GM18861 (cell line): ENCODE results near the gene TRIM68.

ENCODE experiments used
- ATAC-seq: cut with Tn5 transposase; IDR thresholded peaks from one replicate; pipeline ENCODE4 v1.9.1; 2021; ENCODE audit not compliant: unreplicated experiment

Gene TRIM68

GRCh38 chr11:4607781-4608666, at the start of gene TRIM68:
Gene TRIM68 (minus strand): TSS chr11:4608231. CDS start chr11:4605504, 2,727 bp downstream.
- ATAC-seq, result peak; percentile 99

GRCh38 chr11:4654635-4655369, 46.8 kb upstream of the TRIM68 start:
- no peak for ATAC-seq

GRCh38 chr11:4647766-4648165, 39.7 kb upstream of the TRIM68 start:
- ATAC-seq, result no peak

GRCh38 chr11:4645974-4646373, 37.9 kb upstream of the TRIM68 start:
- no peak for ATAC-seq

- no peak for ATAC-seq
Observed at GRCh38 chr11:4644233-4644632, 36.2 kb upstream of the TRIM68 start.

- ATAC-seq, result no peak
Observed at GRCh38 chr11:4643682-4644081, 35.7 kb upstream of the TRIM68 start, which contains the start of gene OR51E1. Gene OR51E1 (plus strand): TSS chr11:4643982. CDS start chr11:4652527, 8,545 bp downstream.

GRCh38 chr11:4643076-4643475, 35.0 kb upstream of the TRIM68 start:
- ATAC-seq, result no peak

GRCh38 chr11:4642043-4642442, 34.0 kb upstream of the TRIM68 start:
- ATAC-seq, result no peak

- ATAC-seq, result no peak
Observed at GRCh38 chr11:4641501-4641900, 33.5 kb upstream of the TRIM68 start.

GRCh38 chr11:4639931-4640330, 31.9 kb upstream of the TRIM68 start:
- no peak for ATAC-seq

GRCh38 chr11:4637662-4638047, 29.6 kb upstream of the TRIM68 start:
- no peak for ATAC-seq

GRCh38 chr11:4636962-4637661, 29.1 kb upstream of the TRIM68 start, which contains the start of gene OR51D1:
Gene OR51D1 (plus strand): TSS chr11:4637477. CDS start chr11:4639791, 2,314 bp downstream.
- peak; percentile 88 for ATAC-seq

- no peak for ATAC-seq
Observed at GRCh38 chr11:4636136-4636535, 28.1 kb upstream of the TRIM68 start.

GRCh38 chr11:4626207-4627099, 18.4 kb upstream of the TRIM68 start:
- no peak for ATAC-seq

- ATAC-seq, result no peak
Observed at GRCh38 chr11:4619514-4619913, 11.5 kb upstream of the TRIM68 start.

- no peak for ATAC-seq
Observed at GRCh38 chr11:4615856-4616444, 7.9 kb upstream of the TRIM68 start.

- no peak for ATAC-seq
Observed at GRCh38 chr11:4611986-4612385, 4.0 kb upstream of the TRIM68 start.

GRCh38 chr11:4610258-4610935, 2.4 kb upstream of the TRIM68 start:
- no peak for ATAC-seq

GRCh38 chr11:4607096-4607495, 935 bp downstream of the TRIM68 start:
- ATAC-seq, result no peak
